Colonic mucosa (tissue), 4 donors: ENCODE results near the gene C10orf90. TPM values are rescaled to one million over a fixed set of nuclear protein-coding genes. Genes with fewer than 3 reads are reported as not detected.
A peak's percentile ranks its signal among the peaks of the same experiment; 100 is the strongest.

Experiments used
- DNase-seq: peaks from one replicate; pipeline ENCODE4 v3.0.0-alpha.2; 2020
- H3K27ac ChIP-seq: fragments of 200-600 bp; one replicate; pipeline ENCODE4 v1.8.0; 2021
- H3K27me3 ChIP-seq: fragments of 200-600 bp; one replicate; pipeline ENCODE4 v1.8.0; 2021
- H3K36me3 ChIP-seq: fragments of 200-600 bp; one replicate; pipeline ENCODE4 v1.8.0; 2021
- H3K4me1 ChIP-seq: fragments of 200-600 bp; one replicate; pipeline ENCODE4 v1.8.0; 2021; ENCODE audit warnings: mild to moderate bottlenecking
- H3K4me3 ChIP-seq: fragments of 200-600 bp; one replicate; pipeline ENCODE4 v1.8.0; 2021
- H3K9ac ChIP-seq, 2 donors: one replicate each; pipeline ENCODE4 v1.7.0; 2013; ENCODE audit warnings: control low read depth in 2 of 2, low read depth in 2 of 2, low read length in 2 of 2
- H3K9me3 ChIP-seq: fragments of 200-600 bp; one replicate; pipeline ENCODE4 v1.8.0; 2021
- CTCF ChIP-seq: fragments of 200-600 bp; IDR thresholded peaks from one replicate; pipeline ENCODE4 v1.8.0; 2022; ENCODE audit warnings: antibody characterized with exemption, mild to moderate bottlenecking
- intact Hi-C: fragments of 100-400 bp; cut with DNase I; formaldehyde crosslinking; loops from one replicate; pipeline ENCODE4 v1.14.1; 2022
- total RNA-seq, 2 donors: library from RNA; stranded (reverse); fragmentation: NEBNext Ultra II Directional in 1 of 2; extraction: Animal tissue kit (Norgen Biotek cat#: 25700) in 1 of 2; gene quantifications; one replicate each; pipeline ENCODE4 v1.2.1, GENCODE V29; 2021
- donor health status: healthy.
- donor health status: DM: no; HTN: no; CAD: no.
- donor health status: DM: no; HTN: no; CAD: no.

The C10orf90 gene
- total RNA-seq, 2 donors from 2014 or later = not detected

DNA sequence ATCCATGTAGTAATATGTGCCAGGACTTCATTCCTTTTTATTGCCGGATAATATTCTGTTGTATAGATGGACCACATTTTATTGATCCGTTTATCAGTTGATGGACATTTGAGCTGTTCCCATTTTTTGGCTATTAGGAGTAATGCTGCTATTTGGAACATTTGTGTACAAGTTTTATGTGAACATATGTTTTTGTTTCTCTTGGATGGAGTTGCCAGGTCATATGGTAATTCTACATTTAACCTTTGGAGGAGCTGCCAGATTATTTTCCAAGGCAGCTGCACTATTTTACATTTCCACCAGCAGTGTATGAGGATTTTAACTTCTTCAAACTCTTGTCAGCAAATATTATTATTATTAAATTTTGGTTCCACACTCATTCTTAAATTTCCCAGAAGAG is 59.2 kb downstream of the C10orf90 start:
- Histone ChIP-seq H3K9ac (no peak overlapping the region), H3K27me3 (no peaks in the 10 kb centered on the region), H3K4me1 (no peaks in the 10 kb centered on the region), H3K36me3 (no peaks in the 10 kb centered on the region), H3K4me3 (no peak overlapping the region), H3K9me3 (no peaks in the 10 kb centered on the region), H3K27ac (no peak overlapping the region)
- no peak for DNase-seq
- intact Hi-C loops = no loop called here
- no peak for TF ChIP-seq CTCF

GRCh38 chr10:126609566-126609965 is 60.9 kb downstream of the C10orf90 start:
- TF ChIP-seq CTCF = no peak
- intact Hi-C loops = no loop called here
- Histone ChIP-seq H3K4me3 (no peak overlapping the region), H3K9me3 (no peaks in the 10 kb centered on the region), H3K4me1 (no peaks in the 10 kb centered on the region), H3K27me3 (no peaks in the 10 kb centered on the region), H3K27ac (no peak overlapping the region), H3K36me3 (no peaks in the 10 kb centered on the region), H3K9ac (no peak overlapping the region)
- DNase-seq = no peak

- DNase-seq = no peak
- intact Hi-C loops = no loop called here
- H3K9me3 ChIP-seq = no peaks in the 10 kb centered on the region
Observed at GRCh38 chr10:126599949-126600682, 70.4 kb downstream of the C10orf90 start.

DNA sequence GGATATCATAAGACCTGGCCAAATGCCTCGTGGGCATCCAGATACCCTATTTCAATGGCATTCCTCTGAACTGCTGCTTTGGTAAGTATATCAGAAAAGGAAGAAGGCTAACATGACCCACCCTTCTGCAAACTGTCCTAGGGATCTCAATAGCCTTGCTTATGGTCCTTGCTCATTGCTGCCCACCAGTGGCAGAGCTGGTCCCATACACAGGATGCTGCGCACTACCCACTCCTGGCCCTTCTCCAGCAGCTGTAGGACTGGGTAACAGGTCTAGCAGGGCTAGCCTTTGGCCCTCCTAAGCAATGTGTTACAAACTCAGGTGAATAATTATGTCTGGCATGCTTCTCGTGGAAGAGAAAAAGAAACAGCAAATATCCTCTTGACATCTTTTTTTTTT is 72.5 kb downstream of the C10orf90 start:
- H3K9ac ChIP-seq = no peak overlapping the region
- no peaks in the 10 kb centered on the region for H3K9me3 ChIP-seq
- no peak overlapping the region for H3K27ac ChIP-seq
- intact Hi-C loops = no loop called here
- no peaks in the 10 kb centered on the region for H3K4me1 ChIP-seq
- peak; percentile 33 for DNase-seq
- peak; percentile 29 for TF ChIP-seq CTCF
- no peak overlapping the region for H3K4me3 ChIP-seq
- H3K27me3 ChIP-seq = no peaks in the 10 kb centered on the region
- H3K36me3 ChIP-seq = no peaks in the 10 kb centered on the region

More at GRCh38 chr10:126599949-126600682, 70.4 kb downstream of the C10orf90 start:
- no peaks in the 10 kb centered on the region for H3K36me3 ChIP-seq
- no peaks in the 10 kb centered on the region for H3K4me1 ChIP-seq
- H3K9ac ChIP-seq = no peak overlapping the region
- no peak overlapping the region for H3K4me3 ChIP-seq
- TF ChIP-seq CTCF = no peak
- no peak overlapping the region for H3K27ac ChIP-seq
- no peaks in the 10 kb centered on the region for H3K27me3 ChIP-seq

DNA sequence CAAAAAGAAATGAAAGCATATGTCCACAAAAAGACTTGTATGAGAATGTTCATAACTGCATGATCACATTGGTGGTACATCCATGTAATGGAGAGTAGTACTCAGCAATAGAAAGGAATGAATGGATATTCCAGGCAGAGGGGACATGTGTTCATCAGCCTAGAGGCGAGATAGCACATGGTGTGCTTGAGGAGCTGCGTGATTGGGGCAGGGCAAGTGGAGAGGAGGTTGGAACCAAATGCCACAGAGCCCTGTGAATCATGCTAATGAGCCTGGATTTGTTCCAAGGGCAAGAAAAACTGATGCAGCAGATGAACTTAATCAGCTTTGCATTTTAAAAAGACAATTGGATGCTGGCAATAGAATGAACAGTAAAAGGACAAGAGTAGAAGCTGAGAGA is 73.3 kb downstream of the C10orf90 start:
- Histone ChIP-seq H3K4me1 (no peaks in the 10 kb centered on the region), H3K9ac (no peak overlapping the region), H3K36me3 (no peaks in the 10 kb centered on the region), H3K4me3 (no peak overlapping the region), H3K9me3 (no peaks in the 10 kb centered on the region), H3K27me3 (no peaks in the 10 kb centered on the region), H3K27ac (no peak overlapping the region)
- no peak for TF ChIP-seq CTCF
- no peak for DNase-seq
- intact Hi-C loops = no loop called here
